H9 (cell line): ENCODE measurements around the gene PHYH. TPM values are rescaled to one million over a fixed set of nuclear protein-coding genes. Genes with fewer than 3 reads are reported as not detected.
"Not testable (repeated sequence)": the region's sequence is repeated elsewhere in the genome, so short reads cannot be mapped to it uniquely, and the experiment has no call there.

Source experiments
- DNase-seq: peaks from one replicate; pipeline ENCODE4 v3.0.0-alpha.2; 2017
- H2AFZ ChIP-seq: one replicate; pipeline ENCODE4 v1.6.1; 2013; ENCODE audit warnings: mild to moderate bottlenecking, low read length, control low read depth, moderate library complexity
- H2AK5ac ChIP-seq: 2 replicates; pipeline ENCODE4 v1.6.1; 2013; ENCODE audit warnings: low read length, control low read depth, mixed read lengths; ENCODE audit not compliant: insufficient read length
- H2BK120ac ChIP-seq: one replicate; pipeline ENCODE4 v1.6.1; 2013; ENCODE audit warnings: low read depth, mild to moderate bottlenecking, low read length, control low read depth, inconsistent platforms; ENCODE audit not compliant: poor library complexity, severe bottlenecking
- H2BK12ac ChIP-seq: 2 replicates; pipeline ENCODE4 v1.6.1; 2013; ENCODE audit warnings: low read length, control low read depth, mixed read lengths, low read depth; ENCODE audit not compliant: insufficient read length
- H2BK15ac ChIP-seq: 2 replicates; pipeline ENCODE4 v1.6.1; 2013; ENCODE audit warnings: low read depth, low read length, control low read depth
- H2BK20ac ChIP-seq: one replicate; pipeline ENCODE4 v1.6.1; 2013; ENCODE audit warnings: low read depth, mild to moderate bottlenecking, low read length, control low read depth, inconsistent platforms; ENCODE audit not compliant: poor library complexity, severe bottlenecking
- H2BK5ac ChIP-seq: 2 replicates; pipeline ENCODE4 v1.6.1; 2013; ENCODE audit warnings: low read length, control low read depth, mixed read lengths; ENCODE audit not compliant: insufficient read length
- H3K14ac ChIP-seq: 2 replicates; pipeline ENCODE4 v1.6.1; 2013; ENCODE audit warnings: low read length, control low read depth; ENCODE audit not compliant: insufficient read depth
- H3K18ac ChIP-seq: 2 replicates; pipeline ENCODE4 v1.6.1; 2013; ENCODE audit warnings: low read depth, mild to moderate bottlenecking, mixed read lengths, low read length, control low read depth; ENCODE audit not compliant: insufficient read length
- H3K23ac ChIP-seq: 2 replicates; pipeline ENCODE4 v1.6.1; 2013; ENCODE audit warnings: low read length, control low read depth, mixed read lengths, low read depth; ENCODE audit not compliant: insufficient read length
- H3K23me2 ChIP-seq: 2 replicates; pipeline ENCODE4 v1.6.1; 2013; ENCODE audit warnings: low read depth, mild to moderate bottlenecking, mixed read lengths, low read length, control low read depth; ENCODE audit not compliant: insufficient read length, poor library complexity, severe bottlenecking
- H3K27ac ChIP-seq: 2 replicates; pipeline ENCODE4 v1.5.1; 2013; ENCODE audit warnings: low read length, control low read depth, mixed read lengths, low read depth; ENCODE audit not compliant: insufficient read length
- H3K27me3 ChIP-seq: 2 replicates; pipeline ENCODE4 v1.6.1; 2013; ENCODE audit warnings: low read length, control low read depth, inconsistent platforms; ENCODE audit not compliant: insufficient read depth
- H3K4ac ChIP-seq: 2 replicates; pipeline ENCODE4 v1.6.1; 2013; ENCODE audit warnings: low read depth, mild to moderate bottlenecking, control low read depth, inconsistent platforms, low read length, moderate library complexity
- H3K4me1 ChIP-seq: 2 replicates; pipeline ENCODE4 v1.6.1; 2013; ENCODE audit warnings: low read length, control low read depth, inconsistent platforms; ENCODE audit not compliant: insufficient read depth
- H3K4me2 ChIP-seq: 2 replicates; pipeline ENCODE4 v1.6.1; 2013; ENCODE audit warnings: low read length, control low read depth, mixed read lengths; ENCODE audit not compliant: insufficient read length, insufficient read depth
- H3K56ac ChIP-seq: 2 replicates; pipeline ENCODE4 v1.6.1; 2013; ENCODE audit warnings: low read depth, mild to moderate bottlenecking, mixed read lengths, low read length, control low read depth; ENCODE audit not compliant: insufficient read length
- H3K79me1 ChIP-seq: 2 replicates; pipeline ENCODE4 v1.6.1; 2013; ENCODE audit warnings: low read depth, mild to moderate bottlenecking, moderate library complexity, low read length, control low read depth, inconsistent platforms; ENCODE audit not compliant: insufficient read depth, poor library complexity, severe bottlenecking
- H3K79me2 ChIP-seq: 2 replicates; pipeline ENCODE4 v1.6.1; 2013; ENCODE audit warnings: low read length, control low read depth, inconsistent platforms; ENCODE audit not compliant: insufficient read depth
- H3K9ac ChIP-seq: 2 replicates; pipeline ENCODE4 v1.6.1; 2013; ENCODE audit warnings: low read length, control low read depth, mixed read lengths; ENCODE audit not compliant: insufficient read length; ENCODE audit errors: extremely low read depth
- H3K9me3 ChIP-seq: one replicate; pipeline ENCODE4 v1.6.1; 2013; ENCODE audit warnings: low read depth, low read length, inconsistent platforms; ENCODE audit not compliant: control insufficient read depth
- H3T11ph ChIP-seq: one replicate; pipeline ENCODE4 v1.6.1; 2013; ENCODE audit warnings: mild to moderate bottlenecking, low read length, control low read depth, inconsistent platforms
- H4K20me1 ChIP-seq: one replicate; pipeline ENCODE4 v1.6.1; 2013; ENCODE audit not compliant: control insufficient read depth, insufficient read length, insufficient read depth
- H4K5ac ChIP-seq: 2 replicates; pipeline ENCODE4 v1.6.1; 2013; ENCODE audit warnings: low read depth, mild to moderate bottlenecking, mixed read lengths, low read length, control low read depth; ENCODE audit not compliant: insufficient read length
- H4K8ac ChIP-seq: replicated peaks from 2 replicates; pipeline ENCODE4 v1.6.1; 2013; ENCODE audit warnings: low read length, control low read depth, mixed read lengths, low read depth; ENCODE audit not compliant: insufficient read length
- H4K91ac ChIP-seq: 2 replicates; pipeline ENCODE4 v1.6.1; 2013; ENCODE audit warnings: low read depth, mild to moderate bottlenecking, moderate library complexity, mixed read lengths, low read length, control low read depth; ENCODE audit not compliant: insufficient read length
- H3K27ac Mint-ChIP-seq, 3 experiments: 2 replicates in 2 of 3; 3 replicates in 1 of 3; pipeline ENCODE4 v1.8.0; 2020 to 2021; ENCODE audit warnings: mixed read lengths in 3 of 3, mild to moderate bottlenecking in 1 of 3, moderate library complexity in 1 of 3
- H3K27me3 Mint-ChIP-seq: 2 replicates; pipeline ENCODE4 v1.8.0; 2021; ENCODE audit warnings: low read depth, mild to moderate bottlenecking, moderate library complexity, mixed read lengths
- H3K36me3 Mint-ChIP-seq, 3 experiments: 2 replicates in 2 of 3; 3 replicates in 1 of 3; pipeline ENCODE4 v1.8.0; 2020 to 2021; ENCODE audit warnings: low read depth in 3 of 3, mixed read lengths in 3 of 3; ENCODE audit not compliant: insufficient read depth in 1 of 3
- H3K4me1 Mint-ChIP-seq, 2 experiments: 2 replicates each; pipeline ENCODE4 v1.8.0; 2020; ENCODE audit warnings: mixed read lengths in 2 of 2
- H3K4me3 Mint-ChIP-seq, 2 experiments: 2 replicates in 1 of 2; 3 replicates in 1 of 2; pipeline ENCODE4 v1.8.0; 2020 to 2021; ENCODE audit warnings: mild to moderate bottlenecking in 2 of 2, mixed read lengths in 2 of 2, moderate library complexity in 1 of 2
- H3K9me3 Mint-ChIP-seq, 2 experiments: 2 replicates in 1 of 2; 3 replicates in 1 of 2; pipeline ENCODE4 v1.8.0; 2020; ENCODE audit warnings: mild to moderate bottlenecking in 2 of 2, mixed read lengths in 2 of 2, moderate library complexity in 1 of 2
- WGBS: extraction: QIAGEN DNeasy Blood & Tissue Kit; methylation state at CpG from one replicate; pipeline ENCODE4 v1.1.7; 2013; ENCODE audit warnings: missing lambda C conversion rate, low lambda C conversion rate, mixed read lengths; ENCODE audit not compliant: insufficient read length; ENCODE audit errors: extremely low coverage; 5-methylcytosine and 5-hydroxymethylcytosine counted together
- total RNA-seq: library from RNA; stranded (reverse); gene quantifications from 2 replicates; pipeline ENCODE4 v1.2.1, GENCODE V29; 2021
- TF ChIP-seq, protein P1 (sequence below): fragments of 200-600 bp; sonication (generic); conservative IDR thresholded peaks from 3 replicates; pipeline ENCODE4 v1.8.0; 2021; ENCODE audit warnings: antibody characterized with exemption, mild to moderate bottlenecking

PHYH gene
- total RNA-seq, 1 experiment from 2014 or later = 21.5 TPM

GRCh38 chr10:13276749-13277365 lies 23.0 kb downstream of the PHYH start:
- no peaks in the 10 kb centered on the region for H3K79me1 ChIP-seq
- no peak overlapping the region for H3K4ac ChIP-seq
- H3T11ph ChIP-seq = no peak overlapping the region
- H2BK5ac ChIP-seq = no peak overlapping the region
- no peak overlapping the region for H3K14ac ChIP-seq
- Mint-ChIP-seq H3K9me3 (no peaks in the 10 kb centered on the region), H3K36me3 (peaks cover 0 to 6% (median 2%) of the 10 kb centered on the region in 3 experiments; a peak in 4 of 7 replicates), H3K27ac (0 out of 7 replicates have a peak overlapping the region, but pooled peaks of 1 of the 3 experiments have one; percentile 51), H3K27me3 (no peaks in the 10 kb centered on the region), H3K4me3 (no peak overlapping the region), H3K4me1 (peaks cover 5 to 11% of the 10 kb centered on the region in 2 experiments)
- no peak overlapping the region for H3K27ac ChIP-seq
- H2BK12ac ChIP-seq = no peak overlapping the region
- no peak overlapping the region for H2AFZ ChIP-seq
- H3K23me2 ChIP-seq = no peaks in the 10 kb centered on the region
- no peak overlapping the region for H4K5ac ChIP-seq
- no peak overlapping the region for H2BK20ac ChIP-seq
- no peak overlapping the region for H2BK15ac ChIP-seq
- no peak overlapping the region for H2BK120ac ChIP-seq
- TF ChIP-seq, protein P1, sequence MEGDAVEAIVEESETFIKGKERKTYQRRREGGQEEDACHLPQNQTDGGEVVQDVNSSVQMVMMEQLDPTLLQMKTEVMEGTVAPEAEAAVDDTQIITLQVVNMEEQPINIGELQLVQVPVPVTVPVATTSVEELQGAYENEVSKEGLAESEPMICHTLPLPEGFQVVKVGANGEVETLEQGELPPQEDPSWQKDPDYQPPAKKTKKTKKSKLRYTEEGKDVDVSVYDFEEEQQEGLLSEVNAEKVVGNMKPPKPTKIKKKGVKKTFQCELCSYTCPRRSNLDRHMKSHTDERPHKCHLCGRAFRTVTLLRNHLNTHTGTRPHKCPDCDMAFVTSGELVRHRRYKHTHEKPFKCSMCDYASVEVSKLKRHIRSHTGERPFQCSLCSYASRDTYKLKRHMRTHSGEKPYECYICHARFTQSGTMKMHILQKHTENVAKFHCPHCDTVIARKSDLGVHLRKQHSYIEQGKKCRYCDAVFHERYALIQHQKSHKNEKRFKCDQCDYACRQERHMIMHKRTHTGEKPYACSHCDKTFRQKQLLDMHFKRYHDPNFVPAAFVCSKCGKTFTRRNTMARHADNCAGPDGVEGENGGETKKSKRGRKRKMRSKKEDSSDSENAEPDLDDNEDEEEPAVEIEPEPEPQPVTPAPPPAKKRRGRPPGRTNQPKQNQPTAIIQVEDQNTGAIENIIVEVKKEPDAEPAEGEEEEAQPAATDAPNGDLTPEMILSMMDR = no peak
- no peaks in the 10 kb centered on the region for H4K20me1 ChIP-seq
- no peak overlapping the region for H3K56ac ChIP-seq
- WGBS = no CpG with 5 or more reads among the region's 4 CpGs
- no peak overlapping the region for H4K91ac ChIP-seq
- no peak overlapping the region for H4K8ac ChIP-seq
- no peaks in the 10 kb centered on the region for H3K9me3 ChIP-seq
- no peak overlapping the region for H3K4me2 ChIP-seq
- no peaks in the 10 kb centered on the region for H3K79me2 ChIP-seq
- DNase-seq = no peak
- no peak overlapping the region for H3K9ac ChIP-seq
- H3K23ac ChIP-seq = no peak overlapping the region
- no peak overlapping the region for H3K18ac ChIP-seq
- no peak overlapping the region for H2AK5ac ChIP-seq
- H3K27me3 ChIP-seq = no peaks in the 10 kb centered on the region
- peaks cover 4% of the 10 kb centered on the region for H3K4me1 ChIP-seq

DNA sequence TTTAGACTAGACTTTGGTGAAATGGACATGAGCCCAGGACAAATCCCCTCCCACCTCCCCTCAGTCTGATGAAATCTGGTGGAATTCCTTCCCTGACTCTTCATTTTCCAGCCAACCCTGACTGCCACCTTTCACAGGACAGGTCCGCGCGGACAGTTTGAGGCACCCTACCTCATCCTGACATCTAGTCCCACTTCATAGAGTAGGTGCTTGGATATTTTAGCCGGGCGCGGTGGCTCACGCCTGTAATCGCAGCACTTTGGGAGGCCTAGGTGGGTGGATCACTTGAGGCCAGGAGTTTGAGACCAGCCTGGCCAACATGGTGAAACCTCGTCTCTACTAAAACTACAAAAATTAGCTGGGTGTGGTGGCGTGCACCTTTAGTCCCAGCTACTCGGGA lies 23.7 kb downstream of the PHYH start:
- not testable (repeated sequence) for H3K27me3 ChIP-seq, H3K23ac ChIP-seq, H2AFZ ChIP-seq, H3K23me2 ChIP-seq, H3K4me3 Mint-ChIP-seq, DNase-seq, H3K27ac ChIP-seq, H3K4me2 ChIP-seq, H4K8ac ChIP-seq, H2AK5ac ChIP-seq, H3K14ac ChIP-seq, H3K9me3 Mint-ChIP-seq, H2BK120ac ChIP-seq, H2BK12ac ChIP-seq, H3K27me3 Mint-ChIP-seq, H4K5ac ChIP-seq, H3K9me3 ChIP-seq, H3K56ac ChIP-seq, H2BK15ac ChIP-seq, H4K20me1 ChIP-seq, H4K91ac ChIP-seq, H3K36me3 Mint-ChIP-seq, H3K18ac ChIP-seq, H3K79me2 ChIP-seq, H3K27ac Mint-ChIP-seq, H3T11ph ChIP-seq, H2BK20ac ChIP-seq, H3K79me1 ChIP-seq, H3K4ac ChIP-seq, H3K4me1 ChIP-seq, H3K9ac ChIP-seq, H2BK5ac ChIP-seq
- H3K4me1 Mint-ChIP-seq = peaks cover 12 to 18% of the 10 kb centered on the region in 2 experiments
- WGBS = no CpG with 5 or more reads among the region's 11 CpGs
